Measurements from ENCODE around the gene TNNC1.

DNA sequence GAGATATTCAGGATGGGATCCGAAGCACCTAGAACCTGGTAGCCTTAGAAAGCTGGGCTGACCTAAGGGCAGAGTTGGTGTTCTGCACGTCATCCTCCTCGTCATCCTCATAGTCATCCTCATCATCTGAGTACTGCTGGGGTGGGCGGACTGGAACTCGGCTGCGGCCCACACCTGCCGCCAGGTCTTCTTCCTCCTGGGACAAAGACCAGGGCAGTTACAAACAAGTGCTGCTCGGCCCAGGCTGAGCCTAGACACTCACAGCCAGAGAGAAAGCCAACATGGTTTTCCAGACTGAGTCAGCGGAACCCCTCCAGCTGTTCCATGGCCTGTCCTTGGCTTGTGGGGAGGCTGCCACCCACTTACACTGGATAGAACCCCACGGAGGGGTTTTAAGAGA, 49.5 kb downstream of the TNNC1 start:
- TF ChIP-seq, protein P1, sequence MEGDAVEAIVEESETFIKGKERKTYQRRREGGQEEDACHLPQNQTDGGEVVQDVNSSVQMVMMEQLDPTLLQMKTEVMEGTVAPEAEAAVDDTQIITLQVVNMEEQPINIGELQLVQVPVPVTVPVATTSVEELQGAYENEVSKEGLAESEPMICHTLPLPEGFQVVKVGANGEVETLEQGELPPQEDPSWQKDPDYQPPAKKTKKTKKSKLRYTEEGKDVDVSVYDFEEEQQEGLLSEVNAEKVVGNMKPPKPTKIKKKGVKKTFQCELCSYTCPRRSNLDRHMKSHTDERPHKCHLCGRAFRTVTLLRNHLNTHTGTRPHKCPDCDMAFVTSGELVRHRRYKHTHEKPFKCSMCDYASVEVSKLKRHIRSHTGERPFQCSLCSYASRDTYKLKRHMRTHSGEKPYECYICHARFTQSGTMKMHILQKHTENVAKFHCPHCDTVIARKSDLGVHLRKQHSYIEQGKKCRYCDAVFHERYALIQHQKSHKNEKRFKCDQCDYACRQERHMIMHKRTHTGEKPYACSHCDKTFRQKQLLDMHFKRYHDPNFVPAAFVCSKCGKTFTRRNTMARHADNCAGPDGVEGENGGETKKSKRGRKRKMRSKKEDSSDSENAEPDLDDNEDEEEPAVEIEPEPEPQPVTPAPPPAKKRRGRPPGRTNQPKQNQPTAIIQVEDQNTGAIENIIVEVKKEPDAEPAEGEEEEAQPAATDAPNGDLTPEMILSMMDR (IDR thresholded peaks at IDR 0.05; ENCODE audit: poor library complexity, severe bottlenecking) = no peak
- TF ChIP-seq EZH2 (IDR thresholded peaks at IDR 0.05; ENCODE audit: borderline replicate concordance, insufficient read depth, low read length, poor library complexity, severe bottlenecking) (no peak), MXI1 (conservative IDR thresholded peaks at IDR 0.05; ENCODE audit: poor library complexity, severe bottlenecking) (no peak), POLR2AphosphoS5 (IDR thresholded peaks at IDR 0.05) (no peak)

Measured in neural cell (in vitro differentiated cells).